ENCODE data around the gene FBXO42.
"Not testable (repeated sequence)": the region's sequence is repeated elsewhere in the genome, so short reads cannot be mapped to it uniquely, and the experiment has no call there.

FBXO42 gene

GRCh38 chr1:16371725-16372124 lies 19.4 kb upstream of the FBXO42 start:
- DNase-seq: no peak

GRCh38 chr1:16369821-16370220 lies 17.5 kb upstream of the FBXO42 start:
- no peak for DNase-seq

- no peak for DNase-seq
Observed at GRCh38 chr1:16367968-16368890, 15.9 kb upstream of the FBXO42 start.

- peak; percentile 77 for DNase-seq
Observed at GRCh38 chr1:16367258-16367967, 15.1 kb upstream of the FBXO42 start.

GRCh38 chr1:16366722-16367257 lies 14.5 kb upstream of the FBXO42 start, which contains the start of gene SZRD1:
TSS of gene SZRD1 (plus strand) at chr1:16367242. CDS start at chr1:16367258, 16 bp downstream.
- DNase-seq: peak; percentile 99

- DNase-seq: not testable (repeated sequence)
Observed at GRCh38 chr1:16365146-16365498, 12.8 kb upstream of the FBXO42 start.

- no peak for DNase-seq
Observed at GRCh38 chr1:16356867-16357266, 4.6 kb upstream of the FBXO42 start.

GRCh38 chr1:16354619-16355018 lies 2.3 kb upstream of the FBXO42 start:
- DNase-seq: no peak

GRCh38 chr1:16352842-16353535 lies 709 bp upstream of the FBXO42 start:
- DNase-seq: no peak

- DNase-seq: peak; percentile 29
Observed at GRCh38 chr1:16351456-16351993, 755 bp downstream of the FBXO42 start.

GRCh38 chr1:16349847-16350406 lies 2.4 kb downstream of the FBXO42 start:
- no peak for DNase-seq

GRCh38 chr1:16348414-16349182 lies 3.7 kb downstream of the FBXO42 start:
- no peak for DNase-seq

- DNase-seq: not testable (repeated sequence)
Observed at GRCh38 chr1:16343276-16343675, 9.0 kb downstream of the FBXO42 start.

GRCh38 chr1:16342331-16343062 lies 9.8 kb downstream of the FBXO42 start:
- no peak for DNase-seq

GRCh38 chr1:16340673-16341072 lies 11.6 kb downstream of the FBXO42 start:
- no peak for DNase-seq

GRCh38 chr1:16338961-16339360 lies 13.3 kb downstream of the FBXO42 start:
- DNase-seq: no peak

GRCh38 chr1:16334655-16335340 lies 17.5 kb downstream of the FBXO42 start:
- no peak for DNase-seq

- DNase-seq: no peak
Observed at GRCh38 chr1:16326833-16327404, 25.4 kb downstream of the FBXO42 start.

- no peak for DNase-seq
Observed at GRCh38 chr1:16324456-16324890, 27.8 kb downstream of the FBXO42 start.

Measured in NCI-H1105 treated with DMSO at 0.1 percent for 48 hours (cell line).